Fibroblast of skin of right quadriceps (primary cell): ENCODE data around the gene ERP44.
A peak's percentile ranks its signal among the peaks of the same experiment; 100 is the strongest.
"Not testable (repeated sequence)": the region's sequence is repeated elsewhere in the genome, so short reads cannot be mapped to it uniquely, and the experiment has no call there.

ENCODE experiments used
- DNase-seq: peaks from one replicate; pipeline ENCODE4 v3.0.0-alpha.2; 2013

Gene ERP44

DNA sequence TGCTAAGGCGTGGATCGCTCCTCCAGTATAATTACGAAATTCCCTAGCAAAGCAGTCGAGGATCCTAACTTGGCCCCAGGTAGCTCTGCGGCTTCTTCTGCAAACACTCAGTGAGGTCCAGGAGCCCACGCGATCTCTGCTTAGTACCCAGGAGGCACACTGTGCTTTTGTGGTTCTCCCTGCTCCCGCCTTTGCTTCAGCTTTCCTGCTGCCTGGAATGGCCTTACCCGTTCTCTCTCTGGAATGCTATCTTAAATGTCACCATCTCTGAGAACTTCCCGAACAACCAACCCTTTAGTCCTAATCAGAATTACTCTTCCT lies 882 bp upstream of the ERP44 start:
- no peak for DNase-seq

DNA sequence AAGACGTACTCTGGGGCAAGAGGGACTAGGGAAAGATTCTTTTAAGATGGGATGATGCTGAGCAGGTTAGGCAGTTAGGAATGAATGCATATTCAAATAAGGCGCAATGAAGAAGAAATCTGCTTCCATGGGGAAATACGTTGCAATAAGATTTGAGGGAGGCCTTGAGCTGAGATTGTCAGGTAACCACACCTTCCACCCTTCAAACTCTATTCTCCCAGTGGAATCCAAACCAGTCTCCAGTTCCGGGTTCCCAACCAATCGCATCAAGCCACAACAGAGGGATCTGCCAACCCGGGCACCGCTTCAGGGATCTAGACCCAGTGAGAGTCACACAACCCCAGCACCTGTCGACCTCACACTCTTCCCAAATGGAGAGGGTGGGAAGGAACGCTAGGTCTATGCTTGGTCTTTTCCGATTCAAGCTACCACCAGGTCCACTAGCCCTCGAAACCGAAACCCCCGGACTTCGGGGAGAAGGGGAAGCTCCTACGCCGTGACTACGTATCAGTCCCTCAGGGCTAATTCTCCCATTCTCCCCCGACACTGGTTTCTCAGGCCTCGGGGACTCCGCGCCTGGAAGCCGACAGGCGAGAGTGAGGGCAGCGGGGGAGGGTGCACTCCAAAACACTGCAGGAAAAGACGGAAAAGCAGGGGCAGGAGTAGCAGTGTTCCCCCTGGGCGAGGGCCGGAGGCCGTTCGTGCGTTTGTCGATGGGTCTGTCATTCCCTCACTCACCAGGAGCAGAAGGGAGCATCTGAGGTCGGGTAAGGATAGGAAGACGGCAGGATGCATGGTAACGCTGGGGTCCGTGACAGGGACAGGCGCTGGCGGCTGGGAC lies 534 bp downstream of the ERP44 start:
- peak; percentile 34 for DNase-seq

DNA sequence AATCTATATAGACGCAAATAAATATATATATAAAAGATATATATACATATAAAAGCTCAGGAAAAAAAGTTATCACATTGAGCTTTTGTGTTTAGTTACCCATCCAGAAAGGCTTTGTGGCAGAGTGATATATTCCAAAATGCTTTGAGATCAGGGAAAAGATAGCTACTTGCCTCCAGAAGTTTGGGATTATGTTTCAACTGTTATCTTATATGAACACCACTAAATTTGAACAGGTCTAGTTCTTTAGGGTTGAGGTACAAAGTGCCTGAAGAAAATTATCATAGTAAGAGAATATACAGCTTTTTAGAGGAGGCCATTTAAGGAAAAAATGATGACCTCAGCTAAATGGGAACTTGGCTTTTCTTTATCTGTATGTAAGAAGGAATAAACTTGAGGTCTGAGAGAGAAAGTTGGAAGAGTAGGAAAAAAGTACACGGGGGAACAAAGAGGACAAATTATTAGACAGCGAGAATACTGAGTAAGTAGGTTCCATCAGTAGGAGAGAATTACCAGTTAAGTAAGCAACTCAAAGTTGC lies 2.4 kb downstream of the ERP44 start:
- no peak for DNase-seq

DNA sequence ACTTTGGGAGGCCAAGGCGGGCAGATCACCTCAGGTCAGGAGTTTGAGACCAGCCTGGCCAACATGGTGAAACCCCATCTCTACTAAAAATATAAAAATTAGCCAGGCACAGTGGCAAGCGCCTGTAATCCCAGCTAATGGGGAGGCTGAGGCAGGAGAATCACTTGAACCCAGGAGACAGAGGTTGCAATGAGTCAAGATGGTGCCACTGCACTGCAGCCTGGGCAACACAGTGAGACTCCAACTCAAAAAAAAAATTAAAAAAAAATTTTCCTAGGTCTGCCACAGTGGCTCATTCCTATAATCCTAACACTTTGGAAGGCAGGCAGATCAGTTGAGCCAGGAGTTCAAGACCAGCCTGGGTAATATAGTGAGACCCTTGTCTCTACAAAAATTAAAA lies 4.4 kb downstream of the ERP44 start:
- not testable (repeated sequence) for DNase-seq

DNA sequence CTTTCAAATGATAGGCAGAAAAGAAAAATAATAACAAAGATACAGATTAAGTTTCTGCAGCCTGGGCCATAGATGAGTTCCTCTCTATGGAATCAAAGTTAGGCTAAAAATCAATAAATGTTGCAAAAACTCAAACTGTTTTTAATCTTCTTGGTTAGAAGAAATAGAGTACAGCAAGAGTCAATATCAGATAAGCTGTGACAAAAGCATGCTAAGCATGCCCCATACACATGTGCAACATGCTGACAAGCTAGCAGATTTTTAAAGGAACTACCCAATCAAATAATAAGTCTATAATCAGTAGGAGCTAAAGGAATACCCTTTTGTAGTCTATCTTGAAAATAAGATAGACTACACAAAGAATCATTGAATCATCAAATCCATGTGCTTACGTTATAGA lies 6.7 kb downstream of the ERP44 start:
- DNase-seq: no peak

DNA sequence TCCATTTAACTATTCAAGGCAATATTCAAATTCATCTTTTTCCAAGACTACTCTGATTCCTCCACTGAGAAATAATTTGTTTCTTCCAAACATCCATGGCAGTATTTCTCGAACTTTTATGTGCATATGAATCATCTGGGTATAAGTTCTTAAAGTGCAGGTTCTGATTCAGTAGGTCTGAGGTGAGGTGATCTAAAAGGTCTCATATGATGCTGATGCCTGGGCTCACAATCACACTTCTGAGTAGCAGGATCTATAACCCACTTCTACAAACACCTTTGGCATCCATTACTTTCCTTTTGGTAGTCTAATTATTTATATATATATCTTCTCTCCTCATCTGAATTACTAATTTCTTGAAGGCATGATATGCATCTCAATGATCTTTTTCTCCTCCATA lies 7.2 kb downstream of the ERP44 start:
- DNase-seq: no peak

DNA sequence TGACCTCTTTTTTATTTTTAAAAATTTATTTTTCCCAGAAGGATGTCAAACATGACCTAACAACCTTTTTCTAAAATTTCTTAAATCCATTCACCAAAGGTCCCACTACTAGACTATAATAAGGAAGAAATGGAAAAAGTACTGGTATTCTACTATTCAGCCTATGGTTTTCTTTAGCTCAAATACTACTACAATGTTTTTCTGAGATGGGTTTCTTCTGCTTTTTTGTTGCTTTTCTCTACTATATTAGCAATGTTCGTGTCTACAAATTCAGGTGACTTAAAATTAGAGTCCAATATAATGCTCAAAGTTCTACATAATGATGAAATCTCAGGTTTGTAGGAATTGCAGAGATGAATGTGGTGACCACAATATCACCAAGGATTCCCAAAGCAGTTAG lies 7.9 kb downstream of the ERP44 start:
- no peak for DNase-seq

DNA sequence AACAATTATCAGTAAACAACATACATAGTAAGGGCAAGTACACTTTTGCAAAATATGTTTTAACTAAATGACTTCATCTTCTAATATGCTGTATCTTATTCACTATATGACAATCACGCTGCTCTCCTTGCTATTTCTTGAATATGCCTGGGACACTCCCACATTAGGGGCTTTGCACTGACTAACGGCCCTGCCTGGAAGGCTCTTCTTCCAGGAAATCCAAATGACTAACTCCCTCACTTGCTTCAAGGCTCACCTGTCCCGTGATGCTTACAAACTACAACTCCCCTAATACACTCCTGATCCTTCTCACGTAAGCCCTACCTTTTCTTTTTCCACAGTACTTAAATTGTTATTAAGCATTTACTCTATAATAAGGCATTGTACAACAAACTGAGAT lies 10.6 kb downstream of the ERP44 start:
- no peak for DNase-seq

DNA sequence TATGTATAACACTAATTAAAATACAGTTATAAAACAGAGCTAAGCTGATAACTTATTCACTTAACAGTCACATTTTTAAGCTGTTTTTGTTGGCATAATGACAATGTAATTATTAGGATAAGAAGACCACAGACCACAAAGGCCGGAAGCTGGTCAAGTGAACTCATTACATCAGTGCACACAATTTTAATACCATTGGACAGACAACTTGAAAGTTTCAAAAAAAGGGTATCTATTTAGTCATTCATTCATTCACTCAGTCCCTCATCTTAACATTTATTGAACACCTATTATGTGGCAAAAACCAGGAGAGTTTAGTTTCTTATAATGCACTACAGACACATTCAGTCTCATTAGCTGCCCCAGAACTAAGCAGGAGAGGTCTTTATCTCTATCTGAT lies 11.6 kb downstream of the ERP44 start:
- peak; percentile 32 for DNase-seq

DNA sequence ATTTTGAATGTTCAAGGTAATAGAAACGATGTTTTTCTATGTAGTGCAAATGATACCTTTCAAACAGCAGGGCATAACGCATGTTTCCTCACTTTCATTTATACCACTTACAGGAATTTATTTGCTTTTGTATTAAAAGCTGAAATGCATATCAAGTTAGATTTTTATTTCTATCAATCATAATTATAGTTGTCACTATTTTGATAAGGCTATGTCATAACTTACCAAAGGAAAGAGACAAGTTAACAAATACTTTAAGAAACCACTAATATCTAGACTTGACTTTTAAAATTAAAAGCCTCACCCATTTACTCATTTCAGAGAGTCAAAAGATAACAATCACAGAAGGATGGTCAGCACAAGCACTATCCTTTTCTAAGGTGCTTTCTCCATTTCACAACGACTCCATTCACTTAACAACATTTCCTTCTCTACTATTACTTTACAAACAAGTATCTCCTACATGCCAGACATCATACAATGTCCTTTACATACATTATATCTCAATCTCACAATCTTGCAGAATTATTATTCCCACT lies 12.6 kb downstream of the ERP44 start:
- no peak for DNase-seq

DNA sequence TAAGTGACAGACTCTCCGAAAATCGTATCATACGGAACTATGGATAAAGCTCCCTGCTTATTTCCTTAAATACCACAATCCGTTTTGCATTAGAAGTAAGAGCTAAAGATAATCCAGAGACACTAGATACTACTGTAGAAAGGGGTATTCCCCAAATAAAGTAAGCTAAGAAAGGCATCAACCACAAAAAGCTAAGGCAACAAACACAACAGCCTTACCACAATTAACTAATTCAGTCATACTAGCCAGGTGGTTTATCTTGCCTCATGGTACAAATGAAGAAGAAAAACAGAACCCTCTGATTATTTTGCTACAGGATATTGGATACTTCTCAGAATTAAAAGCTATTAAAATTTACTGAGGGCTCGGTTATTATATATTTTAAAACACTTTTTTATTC lies 14.1 kb downstream of the ERP44 start:
- DNase-seq: no peak

DNA sequence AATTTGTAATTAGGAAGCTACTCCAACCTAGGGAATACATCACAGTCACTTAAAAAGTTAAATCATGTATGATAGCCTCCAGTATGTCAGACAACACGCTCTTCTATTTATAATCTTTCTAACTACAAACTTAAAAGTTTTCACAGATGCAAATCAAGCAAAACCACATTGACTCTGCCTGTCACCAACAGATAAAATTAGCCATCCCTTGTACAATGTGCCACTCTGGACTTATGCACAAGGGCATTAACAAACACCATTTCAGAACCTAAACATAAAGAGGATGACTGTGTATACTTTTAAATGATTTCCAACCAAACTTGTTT lies 14.7 kb downstream of the ERP44 start:
- DNase-seq: no peak

DNA sequence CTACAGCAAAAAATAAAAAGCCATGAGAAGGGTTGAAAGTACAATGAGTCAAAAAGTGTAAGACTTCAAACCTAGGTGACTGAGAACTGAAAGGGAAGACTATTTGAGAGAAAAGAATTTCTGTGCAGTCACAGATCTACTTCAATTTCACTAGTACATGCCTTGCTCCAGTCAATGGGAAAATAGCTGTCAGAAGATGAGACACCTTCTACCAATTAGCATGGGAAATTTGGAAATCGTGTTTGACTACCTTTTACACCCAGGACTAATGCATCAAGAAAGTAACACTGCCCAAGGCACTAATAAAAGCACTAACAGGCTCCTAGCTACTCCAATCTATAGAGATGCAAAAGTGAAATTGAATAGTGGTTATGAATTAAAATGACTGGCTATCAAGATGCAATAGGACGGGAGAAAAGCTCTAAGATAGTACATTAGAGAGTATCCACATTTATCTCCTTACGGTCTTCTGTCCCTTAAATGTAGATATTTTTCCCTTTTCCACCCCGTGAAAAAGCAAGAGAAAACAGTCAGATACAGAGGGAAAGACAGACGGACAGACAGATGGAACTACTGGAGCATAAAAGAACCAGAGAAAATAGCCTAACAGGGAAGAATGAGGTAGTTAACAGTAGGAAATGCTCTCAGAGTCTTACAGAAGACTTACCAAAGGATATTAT lies 15.2 kb downstream of the ERP44 start:
- DNase-seq: no peak

DNA sequence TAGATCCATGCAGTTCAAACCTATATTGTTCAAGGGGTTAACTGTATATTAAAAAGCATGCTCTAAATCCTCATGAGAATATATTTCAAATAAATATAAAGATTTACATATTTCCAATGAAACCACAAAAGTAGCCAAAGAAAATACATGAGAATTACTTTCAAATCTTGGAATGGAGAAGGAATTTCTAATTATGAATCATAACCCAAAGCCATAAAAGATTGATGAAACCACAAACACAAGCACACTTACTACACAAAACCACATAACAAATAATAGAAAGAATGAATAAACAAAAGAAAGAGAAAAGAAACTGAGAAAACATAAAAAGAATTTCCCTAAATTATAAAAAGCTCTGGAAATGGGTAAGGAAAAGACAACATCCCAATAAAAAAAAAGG lies 16.0 kb downstream of the ERP44 start:
- DNase-seq: peak; percentile 68

DNA sequence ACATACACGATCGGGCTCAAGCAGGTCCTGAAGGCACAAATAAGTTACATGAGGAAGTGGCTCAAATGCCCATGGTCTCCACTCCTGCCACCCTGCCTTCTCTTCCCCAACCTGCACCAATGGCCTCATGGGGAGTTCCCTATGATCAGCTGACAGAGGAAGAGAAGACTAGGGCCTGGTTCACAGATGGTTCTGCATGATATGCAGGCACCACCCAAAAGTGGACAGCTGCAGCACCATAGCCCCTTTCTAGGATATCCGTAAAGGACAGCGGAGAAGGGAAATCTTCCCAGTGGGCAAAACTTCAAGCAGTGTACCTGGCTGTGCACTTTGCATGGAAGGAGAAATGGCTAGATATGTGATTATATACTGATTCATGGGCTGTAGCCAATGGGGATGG lies 22.5 kb downstream of the ERP44 start:
- DNase-seq: not testable (repeated sequence)

DNA sequence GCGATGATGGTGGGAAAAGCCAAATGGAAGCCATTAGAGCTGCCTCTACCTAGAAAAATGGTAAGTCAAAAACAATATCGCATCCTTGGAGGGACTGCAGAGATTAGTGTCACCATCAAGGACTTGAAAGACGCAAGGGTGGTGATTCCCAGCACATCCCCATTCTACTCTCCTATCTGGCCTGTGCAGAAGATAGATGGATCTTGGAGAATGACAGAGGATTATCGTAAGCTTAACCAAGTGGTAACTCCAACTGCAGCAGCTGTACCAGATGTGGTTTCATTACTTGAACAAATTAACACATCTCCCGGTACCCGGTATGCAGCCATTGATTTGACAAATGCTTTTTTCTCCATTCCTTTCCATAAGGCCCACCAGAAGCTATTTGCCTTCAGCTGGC lies 23.8 kb downstream of the ERP44 start:
- DNase-seq: no peak

DNA sequence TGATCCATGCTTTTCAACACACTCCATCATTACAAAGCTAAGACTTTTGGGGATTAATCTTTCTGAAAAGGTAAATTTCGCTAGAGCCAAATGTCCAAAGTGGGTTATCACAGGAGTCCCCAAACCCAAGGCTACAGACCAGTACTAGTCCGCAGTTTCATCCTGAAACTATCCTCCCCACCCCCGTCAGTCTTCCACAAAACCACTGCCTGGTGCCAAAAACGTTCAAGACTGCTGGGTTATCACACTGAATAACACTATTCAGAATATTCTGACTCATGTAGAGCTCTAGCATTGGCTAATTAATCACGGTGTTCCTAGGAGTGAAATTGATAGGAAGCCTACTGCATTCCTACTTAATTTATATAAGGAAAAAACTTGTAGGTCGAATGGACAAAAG lies 24.7 kb downstream of the ERP44 start:
- DNase-seq: peak; percentile 8

DNA sequence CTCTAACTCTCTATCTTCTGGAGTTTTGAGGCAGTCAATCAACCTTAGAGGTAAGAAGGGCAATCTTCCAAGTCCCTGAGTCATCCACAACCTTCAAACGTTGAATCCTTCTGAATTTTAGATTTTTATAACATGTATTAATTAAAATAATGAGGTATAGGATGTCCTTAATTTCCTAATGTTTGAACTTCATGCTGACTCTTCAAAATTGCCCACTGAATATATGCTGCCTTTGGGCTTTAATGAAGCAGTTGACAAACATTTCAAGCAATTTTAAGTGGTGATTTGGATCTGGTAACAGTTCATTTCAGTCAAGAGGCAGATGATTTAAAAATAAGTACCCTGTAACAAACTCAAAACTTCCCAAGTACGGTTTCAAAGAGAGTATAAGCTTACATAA lies 26.0 kb downstream of the ERP44 start:
- no peak for DNase-seq

DNA sequence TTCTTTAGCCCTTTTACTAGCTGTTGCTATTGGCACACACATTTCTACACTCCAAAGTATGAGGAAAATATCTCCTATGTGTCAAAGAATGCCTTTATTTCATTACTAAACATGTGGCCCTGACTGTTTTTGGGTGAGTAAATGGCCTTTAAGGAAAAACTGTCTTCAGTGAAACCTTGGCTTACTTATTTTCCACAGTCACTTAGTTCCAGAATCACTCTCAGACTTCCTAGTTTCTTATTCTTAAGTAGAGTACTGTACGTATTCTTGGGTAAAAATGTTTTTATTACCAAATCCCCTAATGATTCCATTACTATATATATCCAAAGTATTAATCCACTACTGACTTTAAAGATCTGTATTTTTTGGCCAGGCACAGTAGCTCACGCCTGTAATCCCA lies 27.5 kb downstream of the ERP44 start:
- no peak for DNase-seq

DNA sequence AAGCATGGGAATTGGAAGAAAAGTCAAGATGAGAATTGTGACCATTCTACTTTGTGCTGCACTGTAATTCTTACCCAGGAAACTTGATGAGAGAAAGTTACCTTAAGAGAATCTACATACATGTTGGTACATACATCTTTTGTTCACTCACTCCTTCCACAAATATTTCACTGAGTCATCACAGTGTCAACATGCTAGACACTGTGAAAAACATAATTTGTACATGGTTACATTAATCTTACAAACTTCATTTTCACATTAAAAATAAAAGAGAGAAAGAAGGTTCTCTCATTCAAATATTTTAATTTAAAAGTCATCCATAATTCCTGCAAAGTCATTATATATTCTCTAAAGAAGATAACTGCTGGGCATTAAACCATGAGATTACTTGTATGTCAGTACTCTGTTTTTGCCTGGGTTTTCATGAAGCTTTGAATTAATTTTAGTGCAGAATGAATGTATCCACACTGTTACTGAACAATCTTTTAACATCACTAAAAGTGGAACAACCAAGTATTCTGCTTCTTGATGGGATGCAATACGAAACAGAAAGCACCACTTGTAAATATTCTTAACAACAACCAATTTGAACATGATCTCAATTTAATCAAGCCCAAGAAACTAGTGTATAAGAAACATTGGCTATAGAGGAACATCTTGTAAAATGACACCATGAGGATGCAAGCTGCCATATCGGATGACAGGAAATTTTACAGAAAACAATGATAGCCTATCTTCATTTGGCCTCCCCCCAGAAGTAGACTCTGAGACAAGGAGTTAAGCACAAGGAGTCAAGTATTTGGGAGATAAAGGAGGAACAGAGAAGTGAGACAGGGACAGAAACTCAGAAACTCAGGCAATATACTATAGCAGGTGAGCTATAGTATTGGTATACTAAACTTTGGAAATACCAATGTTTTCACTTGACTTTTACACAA lies 28.4 kb downstream of the ERP44 start:
- DNase-seq: no peak

DNA sequence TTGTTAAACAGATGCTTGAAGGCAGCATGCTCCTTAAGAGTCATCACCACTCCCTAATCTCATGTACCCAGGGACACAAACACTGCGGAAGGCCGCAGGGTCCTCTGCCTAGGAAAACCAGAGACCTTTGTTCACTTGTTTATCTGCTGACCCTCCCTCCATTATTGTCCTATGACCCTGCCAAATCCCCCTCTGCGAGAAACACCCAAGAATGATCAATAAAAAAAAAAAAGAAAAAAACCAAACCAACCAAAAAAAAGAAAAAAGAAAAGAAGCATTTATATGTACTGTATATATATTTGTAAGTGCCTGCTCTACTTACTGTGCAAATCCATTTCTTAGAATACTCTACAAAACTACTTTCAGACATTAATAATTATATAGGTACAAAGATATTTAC lies 29.7 kb downstream of the ERP44 start:
- DNase-seq: not testable (repeated sequence)

DNA sequence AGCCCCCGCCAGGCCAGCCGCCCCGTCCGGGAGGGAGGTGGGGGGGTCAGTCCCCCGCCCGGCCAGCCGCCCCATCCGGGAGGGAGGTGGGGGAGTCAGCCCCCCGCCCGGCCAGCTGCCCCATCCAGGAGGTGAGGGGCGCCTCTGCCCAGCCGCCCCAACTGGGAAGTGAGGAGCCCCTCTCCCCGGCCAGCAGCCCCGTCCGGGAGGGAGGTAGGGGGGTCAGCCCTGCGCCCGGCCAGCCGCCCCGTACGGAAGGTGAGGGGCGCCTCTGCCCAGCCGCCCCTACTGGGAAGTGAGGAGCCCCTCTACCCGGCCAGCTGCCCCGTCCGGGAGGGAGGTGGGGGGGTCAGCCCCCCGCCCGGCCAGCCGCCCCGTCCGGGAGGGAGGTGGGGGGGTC lies 30.8 kb downstream of the ERP44 start:
- not testable (repeated sequence) for DNase-seq

DNA sequence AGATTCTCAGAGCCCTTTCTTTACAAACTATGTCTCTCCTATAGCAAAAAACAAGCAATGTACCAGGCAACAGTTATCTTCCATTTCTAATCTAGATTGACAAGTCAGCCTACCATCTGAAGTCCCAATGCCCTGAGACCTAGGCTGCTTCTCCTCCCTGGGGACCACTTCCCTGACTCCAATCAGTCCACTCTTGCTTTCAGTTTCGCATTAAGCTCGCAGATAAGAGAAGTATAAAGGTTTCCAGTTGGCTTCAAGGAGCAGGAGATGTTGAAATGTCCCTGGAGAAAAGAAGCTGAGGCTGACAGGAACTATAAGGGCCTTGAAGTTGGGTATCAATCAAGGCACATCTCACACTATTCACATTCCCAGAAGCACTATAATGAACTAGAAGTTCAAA lies 32.3 kb downstream of the ERP44 start:
- no peak for DNase-seq
